Breast epithelium (tissue), 3 donors: Measurements from ENCODE around the gene EME2.

Experiments
- POLR2A ChIP-seq: fragments of 450-650 bp; IDR thresholded peaks from one replicate; pipeline ENCODE4 v1.6.1; 2016; ENCODE audit warnings: antibody characterized with exemption, mild to moderate bottlenecking, moderate library complexity
- POLR2AphosphoS5 ChIP-seq, 3 donors: sonication (generic); formaldehyde crosslinking; IDR thresholded peaks; one replicate each; pipeline ENCODE4 v1.6.1; 2017; ENCODE audit warnings: antibody characterized with exemption in 3 of 3
- TF ChIP-seq, protein P1 (sequence below), 3 donors: fragments of 450-650 bp; IDR thresholded peaks; one replicate each; pipeline ENCODE4 v1.5.1; 2016 to 2017; ENCODE audit warnings: antibody characterized with exemption in 3 of 3, mild to moderate bottlenecking in 3 of 3, moderate library complexity in 3 of 3

- TF ChIP-seq, protein P1, sequence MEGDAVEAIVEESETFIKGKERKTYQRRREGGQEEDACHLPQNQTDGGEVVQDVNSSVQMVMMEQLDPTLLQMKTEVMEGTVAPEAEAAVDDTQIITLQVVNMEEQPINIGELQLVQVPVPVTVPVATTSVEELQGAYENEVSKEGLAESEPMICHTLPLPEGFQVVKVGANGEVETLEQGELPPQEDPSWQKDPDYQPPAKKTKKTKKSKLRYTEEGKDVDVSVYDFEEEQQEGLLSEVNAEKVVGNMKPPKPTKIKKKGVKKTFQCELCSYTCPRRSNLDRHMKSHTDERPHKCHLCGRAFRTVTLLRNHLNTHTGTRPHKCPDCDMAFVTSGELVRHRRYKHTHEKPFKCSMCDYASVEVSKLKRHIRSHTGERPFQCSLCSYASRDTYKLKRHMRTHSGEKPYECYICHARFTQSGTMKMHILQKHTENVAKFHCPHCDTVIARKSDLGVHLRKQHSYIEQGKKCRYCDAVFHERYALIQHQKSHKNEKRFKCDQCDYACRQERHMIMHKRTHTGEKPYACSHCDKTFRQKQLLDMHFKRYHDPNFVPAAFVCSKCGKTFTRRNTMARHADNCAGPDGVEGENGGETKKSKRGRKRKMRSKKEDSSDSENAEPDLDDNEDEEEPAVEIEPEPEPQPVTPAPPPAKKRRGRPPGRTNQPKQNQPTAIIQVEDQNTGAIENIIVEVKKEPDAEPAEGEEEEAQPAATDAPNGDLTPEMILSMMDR (IDR thresholded peaks at IDR 0.05), result no peak
- TF ChIP-seq POLR2A (no peak), POLR2AphosphoS5 (IDR thresholded peaks at IDR 0.05) (no peak)
These were observed 36.1 kb downstream of the EME2 start for GRCh38 chr16:1808691-1809090.
